A172 (cell line): ENCODE measurements around the gene MOB3B. TPM values are rescaled to one million over a fixed set of nuclear protein-coding genes. Genes with fewer than 3 reads are reported as not detected.
"Not testable (repeated sequence)": the region's sequence is repeated elsewhere in the genome, so short reads cannot be mapped to it uniquely, and the experiment has no call there.

ENCODE experiments used
- DNase-seq: peaks from one replicate; pipeline ENCODE4 v3.0.0-alpha.2; 2015; ENCODE audit warnings: low spot score
- total RNA-seq: library from RNA; depleted of rRNA; stranded (reverse); fragments of >200 nt; shearing (Covaris generic); gene quantifications from 2 replicates; pipeline ENCODE4 v1.2.3, GENCODE V29; 2014

Gene MOB3B
- total RNA-seq, 1 experiment from 2014 or later, result 0.02 TPM

DNA sequence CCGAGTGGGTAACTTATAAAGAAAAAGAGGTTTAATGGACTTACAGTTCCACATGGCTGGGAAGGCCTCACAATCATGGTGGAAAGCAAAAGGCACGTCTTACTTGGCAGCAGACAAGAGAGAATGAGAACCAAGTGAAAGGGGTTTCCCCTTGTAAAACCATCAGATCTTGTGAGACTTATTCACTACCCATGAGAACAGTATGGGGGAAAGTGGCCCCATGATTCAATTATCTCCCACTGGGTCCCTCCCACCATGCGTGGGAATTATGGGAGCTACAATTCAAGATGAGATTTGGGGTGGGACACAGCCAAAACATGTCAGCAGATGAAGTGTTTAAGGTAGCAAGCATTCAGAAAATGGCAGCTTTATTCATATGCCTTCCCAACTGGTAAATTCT lies 81.3 kb downstream of the MOB3B start:
- DNase-seq, result not testable (repeated sequence)

DNA sequence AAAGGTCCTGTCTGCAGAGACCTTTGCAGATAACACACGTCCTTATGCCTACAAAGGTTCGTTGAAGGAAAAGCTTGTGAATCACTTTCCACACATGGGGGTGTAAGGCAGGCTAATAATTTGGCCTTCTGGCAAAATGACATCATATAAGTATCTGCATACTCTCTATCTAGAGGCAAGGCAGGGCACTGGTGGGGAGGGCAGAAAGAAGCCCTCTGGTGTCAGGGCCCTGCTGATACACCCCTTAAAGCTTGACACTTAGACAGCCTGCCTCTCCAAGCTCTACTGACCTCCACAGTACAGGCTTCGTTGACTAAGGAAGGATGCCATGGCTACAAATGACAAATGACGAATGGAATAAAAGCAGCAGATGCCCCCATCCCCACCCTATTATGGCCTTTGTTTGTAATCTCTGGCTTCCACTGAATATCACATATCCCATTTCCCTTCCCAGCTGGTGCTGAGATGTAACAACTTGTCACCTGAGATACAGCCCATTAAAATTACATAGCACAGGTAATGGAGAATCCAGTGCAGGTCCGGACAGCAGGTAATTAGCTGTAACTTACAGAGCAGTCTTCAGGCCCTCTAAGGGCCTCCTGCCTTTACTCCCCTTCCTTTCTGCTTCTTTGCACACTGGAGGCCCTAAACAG lies 82.5 kb downstream of the MOB3B start:
- no peak for DNase-seq

DNA sequence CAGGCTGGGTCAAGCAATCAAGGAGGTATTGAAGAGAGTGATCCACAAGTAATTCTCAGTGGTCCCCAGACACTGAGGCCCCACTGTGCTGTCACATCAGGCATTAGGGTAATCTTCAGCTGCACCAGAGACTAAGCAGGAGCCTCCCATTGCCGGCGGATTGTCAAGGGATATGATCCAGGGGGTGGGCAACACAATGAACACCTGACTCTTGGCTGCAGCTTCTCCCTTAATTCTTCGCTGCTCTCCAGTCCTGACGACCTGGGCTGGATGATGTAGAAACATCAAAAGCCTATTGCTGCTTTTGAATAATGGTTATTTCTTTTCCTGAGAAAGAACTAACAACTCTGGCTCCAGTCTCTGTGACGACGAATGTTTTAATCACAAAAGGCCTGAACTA lies 83.9 kb downstream of the MOB3B start:
- no peak for DNase-seq

DNA sequence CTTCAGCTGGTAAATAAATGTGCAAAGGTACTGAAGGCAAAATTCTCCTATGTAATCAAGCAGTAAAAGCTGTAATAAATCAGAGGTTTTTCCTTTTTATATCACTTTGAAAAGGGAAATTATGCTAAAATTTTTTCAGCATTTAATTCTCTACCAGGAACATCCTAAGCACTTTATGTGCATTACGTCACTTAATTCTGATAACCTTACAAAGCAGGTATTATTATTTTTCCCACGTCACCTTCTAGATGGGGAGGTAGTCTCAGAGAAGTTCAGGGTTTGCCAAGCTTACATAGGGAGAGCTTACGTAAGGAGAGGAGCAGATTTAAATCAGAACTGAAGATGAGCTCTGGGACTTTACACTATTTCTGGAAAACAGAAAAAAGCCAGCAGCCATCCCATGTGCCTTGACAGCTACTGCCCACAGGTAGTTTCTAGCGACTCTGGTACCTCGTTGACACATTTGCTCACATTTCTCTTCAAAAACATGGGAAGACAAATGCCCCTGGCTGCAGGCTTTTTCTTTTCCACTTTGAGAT lies 84.5 kb downstream of the MOB3B start:
- DNase-seq, result no peak

DNA sequence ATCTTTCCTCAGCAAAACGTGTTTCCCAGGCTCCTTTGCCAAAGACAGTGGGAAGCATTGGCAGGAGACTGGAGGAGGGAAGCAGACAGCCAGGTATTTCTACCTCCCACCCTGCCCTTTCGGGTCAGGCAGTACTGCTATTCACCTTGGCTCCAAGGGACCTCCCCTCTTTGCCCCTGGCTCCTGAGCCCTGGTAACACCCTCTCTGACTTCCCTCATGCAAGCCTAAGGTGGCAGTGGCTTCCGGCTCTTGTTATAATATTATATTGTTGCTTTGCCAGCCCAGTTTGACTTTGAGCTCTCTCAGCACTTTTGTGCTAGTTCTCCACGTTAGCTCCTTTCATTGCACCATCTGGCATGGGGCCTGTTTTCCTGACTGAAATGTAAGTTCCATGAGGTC lies 87.2 kb downstream of the MOB3B start:
- no peak for DNase-seq

DNA sequence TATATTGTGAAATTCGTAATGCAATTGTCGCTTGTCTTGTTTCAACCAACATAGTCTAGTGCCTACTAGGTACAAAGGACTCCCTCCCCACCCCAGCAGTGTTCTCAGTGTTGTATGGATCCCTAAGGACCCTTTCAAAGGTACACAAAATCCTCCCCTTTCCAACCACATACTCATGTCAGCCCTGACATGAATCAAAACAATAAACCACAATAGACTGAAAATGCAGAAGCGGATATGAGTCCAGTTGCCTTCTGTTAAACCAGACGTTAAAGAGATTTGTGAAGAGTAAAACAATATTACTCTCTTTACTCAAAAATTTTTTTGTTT lies 87.9 kb downstream of the MOB3B start:
- no peak for DNase-seq

DNA sequence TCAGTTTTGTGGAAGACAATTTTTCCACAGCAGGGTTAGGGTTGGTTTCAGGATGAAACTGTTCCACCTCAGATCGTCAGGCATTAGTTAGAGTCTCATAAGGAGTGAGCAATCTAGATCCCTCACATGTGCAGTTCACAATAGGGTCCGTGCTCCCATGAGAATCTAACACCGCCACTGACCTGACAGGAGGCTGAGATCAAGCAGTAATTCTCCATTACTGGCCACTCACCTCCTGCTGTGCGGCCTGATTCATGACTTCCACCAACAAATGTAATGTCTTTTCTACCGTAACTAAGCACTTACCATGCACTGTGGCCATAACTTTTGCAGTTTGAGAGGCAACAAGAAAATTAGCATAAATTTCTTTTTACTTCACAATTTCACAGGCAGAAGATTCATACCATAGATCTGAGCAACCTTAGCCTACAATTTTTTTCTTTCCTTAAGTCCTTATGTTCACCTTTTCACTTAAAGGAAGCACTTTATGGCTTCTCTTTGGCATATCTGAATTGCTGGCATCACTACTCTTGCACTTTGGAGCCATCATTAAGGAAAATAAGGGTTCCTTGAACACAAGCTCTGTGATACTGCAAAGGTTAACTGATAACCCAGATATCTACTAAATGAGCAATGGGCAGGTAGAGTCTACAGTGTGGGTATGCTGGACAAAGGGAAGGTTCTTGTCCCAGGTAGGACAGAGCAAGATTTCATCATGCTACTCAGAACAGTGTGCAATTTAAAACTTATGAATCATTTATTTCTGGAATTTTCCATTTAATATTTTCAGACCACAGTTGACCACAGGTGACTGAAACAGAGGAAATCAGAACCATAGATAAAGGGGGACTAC lies 88.5 kb downstream of the MOB3B start:
- peak; percentile 18 for DNase-seq

DNA sequence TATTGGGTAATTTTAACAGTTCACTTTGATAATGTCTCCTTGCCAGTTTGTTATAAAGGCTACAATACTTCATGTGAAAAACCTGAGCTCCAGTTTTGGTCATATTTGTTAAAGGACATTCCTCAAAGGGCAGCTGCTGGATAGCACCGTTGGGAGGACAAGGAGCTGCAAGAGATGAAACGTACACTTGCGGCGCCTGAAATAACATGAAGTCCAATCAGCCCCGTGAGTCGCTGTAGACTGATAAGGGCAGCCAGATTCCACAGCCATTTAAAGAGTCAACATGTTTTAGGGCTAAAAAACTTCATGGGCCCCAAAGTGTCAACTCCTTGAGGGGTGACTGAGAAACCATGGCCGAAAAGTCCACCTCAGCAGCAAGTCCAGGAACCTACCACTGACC lies 91.1 kb downstream of the MOB3B start:
- no peak for DNase-seq

DNA sequence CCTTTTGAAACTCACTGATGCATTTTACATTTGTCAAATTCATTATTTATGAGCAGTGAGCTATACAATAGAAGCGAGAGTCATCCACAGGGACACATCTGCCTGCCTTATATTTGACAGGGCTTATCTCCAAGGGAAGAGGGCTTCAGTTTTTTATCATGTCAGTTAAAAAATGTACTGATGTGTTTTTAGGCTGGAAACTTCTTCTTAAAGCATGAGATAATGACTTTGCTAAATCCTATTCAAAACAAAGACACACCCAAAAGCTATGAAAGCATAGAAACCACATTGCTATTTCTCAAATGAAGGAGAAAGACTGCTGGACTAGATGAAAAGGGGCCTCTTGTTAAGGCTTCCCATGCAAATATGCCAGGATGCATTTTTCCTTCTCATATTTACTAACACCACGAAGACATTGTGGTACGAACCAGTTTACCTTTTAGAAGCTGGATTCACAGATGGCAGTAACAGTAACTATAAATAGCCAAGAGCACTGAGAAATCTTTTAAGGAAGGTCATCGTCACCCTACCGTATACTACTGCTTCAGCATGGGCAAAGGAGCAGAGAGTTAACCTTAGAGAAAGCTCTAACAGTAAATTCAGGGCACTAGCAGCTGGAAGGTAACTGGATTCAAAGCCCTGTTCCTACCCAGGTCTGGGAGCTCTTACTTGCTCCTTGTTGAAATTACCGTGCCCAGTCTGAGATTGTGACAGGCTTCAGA lies 91.8 kb downstream of the MOB3B start:
- no peak for DNase-seq

DNA sequence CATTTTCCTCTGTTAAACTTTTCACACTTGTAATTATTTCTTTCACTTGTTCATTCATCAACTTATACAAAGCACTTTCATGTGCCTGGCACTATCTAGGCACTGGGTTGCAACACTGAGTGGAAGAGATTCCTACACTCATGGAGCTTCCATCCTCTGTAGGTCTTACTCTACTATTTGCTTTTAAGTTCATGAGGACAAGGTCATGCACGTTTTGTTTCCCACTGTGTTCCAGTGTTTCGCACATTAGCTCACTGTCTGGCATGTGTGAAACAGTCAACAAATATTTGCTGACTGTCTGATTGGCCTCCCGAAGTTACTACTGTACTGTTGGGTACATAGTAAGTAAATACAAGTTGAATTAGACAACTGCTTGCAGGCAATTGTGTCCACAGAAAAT lies 93.4 kb downstream of the MOB3B start:
- no peak for DNase-seq

DNA sequence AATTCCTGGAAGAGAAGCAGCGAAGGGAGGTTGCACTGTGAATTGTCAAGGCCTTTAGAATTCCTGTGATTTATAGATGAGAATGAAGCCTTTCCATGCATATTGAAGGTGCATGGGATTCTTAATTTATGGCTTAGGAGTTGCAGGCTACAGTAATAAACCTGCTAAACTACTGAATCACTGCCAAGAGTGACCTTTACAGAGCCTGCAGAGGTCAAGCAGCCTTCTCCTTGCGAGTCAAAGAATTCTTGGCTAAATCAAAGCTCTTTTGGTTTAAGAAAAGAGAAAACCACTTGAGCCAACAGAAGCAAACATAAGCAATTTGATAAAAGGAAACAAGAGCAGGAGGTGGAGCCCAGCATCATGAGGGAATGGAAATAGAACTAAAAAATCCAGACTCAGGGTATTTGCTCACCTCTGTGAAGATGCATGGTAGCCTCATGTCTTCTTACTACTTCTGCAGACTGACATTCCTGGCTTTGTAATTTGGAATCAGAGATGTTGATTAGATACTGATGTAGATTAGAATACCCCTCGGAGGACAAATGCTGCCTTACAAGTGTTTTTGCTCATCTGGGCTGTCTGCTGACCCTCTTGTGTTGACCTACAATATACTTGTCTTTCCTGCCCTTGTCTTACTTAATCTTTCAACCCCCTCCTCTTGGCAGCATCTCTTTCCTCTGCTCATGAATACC lies 95.8 kb downstream of the MOB3B start:
- DNase-seq, result no peak

DNA sequence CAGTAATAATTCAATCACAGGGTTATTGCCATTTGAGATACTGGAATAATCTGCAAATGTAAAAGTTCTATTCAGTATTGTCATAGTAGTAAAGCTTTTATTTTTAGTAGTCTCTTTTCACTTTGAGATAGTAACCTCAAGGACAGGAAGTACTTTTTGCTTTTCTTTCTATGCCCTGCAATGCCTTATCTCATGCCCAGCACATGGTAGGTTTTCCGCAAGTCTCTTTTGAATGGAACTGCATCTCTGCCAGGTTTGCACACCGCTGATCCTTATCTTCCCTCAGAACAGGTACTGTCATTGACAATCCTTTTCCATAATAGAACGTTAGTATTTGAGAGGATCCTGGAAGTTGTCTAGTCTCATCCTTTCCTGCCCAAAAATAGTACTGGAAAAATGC lies 97.3 kb downstream of the MOB3B start:
- DNase-seq, result no peak

DNA sequence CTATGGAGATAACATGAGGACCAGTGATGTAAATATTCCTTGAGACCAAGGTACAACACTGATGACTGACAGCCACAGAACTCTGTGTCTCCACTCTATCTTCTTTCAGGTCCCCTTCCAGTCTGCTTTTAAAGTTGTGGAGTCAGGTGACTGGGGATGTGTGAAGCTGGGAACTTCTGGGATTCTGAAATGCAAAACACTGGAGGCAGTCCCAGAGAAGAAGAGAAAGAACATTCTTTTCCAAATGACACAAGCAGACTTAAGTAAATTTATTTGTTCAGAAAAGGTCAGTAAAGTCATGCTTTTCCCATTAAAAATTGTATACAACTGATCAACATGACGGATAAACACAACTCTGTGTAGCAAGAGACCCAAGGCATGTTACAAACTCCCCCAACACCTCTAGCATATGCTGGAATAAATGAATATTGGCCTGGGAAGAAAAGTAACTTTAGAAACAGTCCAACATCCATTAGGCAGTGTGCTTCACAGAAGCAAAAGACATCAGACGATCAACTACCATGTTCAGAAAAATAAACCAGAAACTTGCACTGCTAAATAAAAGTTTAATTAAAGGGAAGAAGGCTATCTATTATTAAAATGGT lies 98.0 kb downstream of the MOB3B start:
- no peak for DNase-seq

DNA sequence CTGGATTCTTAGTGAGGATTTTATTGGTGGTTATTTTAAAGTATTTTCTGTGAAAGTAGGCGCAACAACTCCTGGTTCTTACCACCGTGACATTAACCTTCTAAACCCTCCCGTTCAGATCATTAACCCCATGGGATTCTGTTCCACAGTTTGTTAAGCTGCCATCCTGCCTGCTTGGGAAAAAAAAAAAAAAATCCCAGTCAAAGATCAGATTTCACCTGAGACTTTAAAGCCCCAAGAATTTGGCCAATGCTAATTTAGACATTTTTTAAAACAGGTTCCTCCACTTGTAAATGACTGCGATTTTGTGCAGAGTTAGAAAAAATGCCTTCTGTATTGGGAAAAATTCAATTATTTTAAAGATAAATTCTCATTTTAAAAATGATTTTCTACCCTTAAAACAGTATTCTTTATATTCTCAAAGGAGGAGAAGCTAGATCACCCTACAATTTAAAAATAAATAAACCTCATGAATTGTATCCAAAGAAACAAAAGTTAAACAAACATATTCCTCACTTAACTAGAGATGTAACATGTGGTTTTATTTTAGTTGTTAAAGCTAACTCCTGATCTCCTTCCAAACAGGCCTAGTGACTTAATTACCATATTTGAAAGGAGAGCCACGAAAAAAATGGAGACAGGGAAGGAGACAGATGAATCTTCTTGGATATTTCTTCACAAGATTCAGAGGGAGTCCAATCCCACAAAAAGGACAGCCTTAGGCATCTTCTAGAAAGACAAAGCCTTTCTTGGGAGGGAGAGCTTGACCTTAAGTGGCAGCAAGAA lies 98.7 kb downstream of the MOB3B start:
- no peak for DNase-seq

DNA sequence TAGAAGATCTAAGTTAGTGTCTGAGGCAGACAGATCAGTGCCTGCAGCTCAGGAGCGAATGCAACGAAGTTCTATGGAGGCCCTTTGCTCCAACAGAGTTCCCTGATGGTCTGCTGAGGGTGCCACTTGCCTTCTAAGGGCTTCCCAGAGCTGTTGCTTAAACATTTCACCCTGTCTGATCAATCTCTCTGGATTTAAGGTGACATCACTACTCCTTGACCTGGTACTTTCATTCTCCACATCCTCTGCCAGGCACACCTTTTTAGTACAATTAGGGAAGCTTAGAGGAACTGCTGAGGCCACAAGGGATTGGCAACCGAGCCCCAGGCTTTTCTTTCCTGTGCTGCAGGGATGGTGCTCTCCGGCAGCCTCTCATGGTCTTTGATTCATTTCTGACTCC lies 99.7 kb downstream of the MOB3B start:
- DNase-seq, result no peak

DNA sequence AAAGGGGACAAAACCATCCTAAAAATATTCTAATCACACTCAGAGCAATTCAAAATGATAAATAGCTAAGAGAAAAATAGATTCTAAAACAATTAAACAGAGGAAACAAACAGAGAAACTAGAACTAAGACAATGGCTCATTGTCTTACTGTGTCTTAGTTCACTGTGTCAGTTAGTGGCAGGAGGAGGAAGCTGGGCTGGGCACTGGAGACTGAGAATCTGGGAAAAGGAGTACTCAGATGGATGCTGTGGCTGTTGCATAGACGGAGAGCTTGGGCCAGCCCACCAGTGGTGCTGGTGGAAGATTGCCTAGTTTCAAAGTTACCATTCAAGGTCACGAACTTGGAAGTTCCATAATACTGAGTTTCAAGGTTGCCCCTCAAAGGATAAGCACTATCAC lies 100.2 kb downstream of the MOB3B start:
- DNase-seq, result no peak

DNA sequence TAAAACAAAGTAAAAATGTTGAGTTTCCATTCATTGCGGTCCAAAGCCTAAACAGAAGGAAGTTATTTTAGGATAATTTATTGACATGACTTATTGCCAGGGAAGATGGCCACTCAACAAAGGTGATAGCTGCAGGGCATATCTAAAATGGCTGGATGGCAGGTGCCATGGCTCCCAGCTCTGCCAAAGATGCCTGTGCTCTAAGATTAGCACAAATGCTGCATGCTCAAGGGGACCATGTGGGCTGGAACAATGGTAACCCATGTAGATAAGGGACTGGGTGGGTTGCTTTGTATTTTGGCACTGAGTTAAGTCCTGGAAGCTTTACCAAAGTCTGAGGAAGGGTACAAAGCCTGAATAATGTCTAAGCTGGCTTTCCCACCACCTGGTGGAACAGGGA lies 101.1 kb downstream of the MOB3B start:
- no peak for DNase-seq

DNA sequence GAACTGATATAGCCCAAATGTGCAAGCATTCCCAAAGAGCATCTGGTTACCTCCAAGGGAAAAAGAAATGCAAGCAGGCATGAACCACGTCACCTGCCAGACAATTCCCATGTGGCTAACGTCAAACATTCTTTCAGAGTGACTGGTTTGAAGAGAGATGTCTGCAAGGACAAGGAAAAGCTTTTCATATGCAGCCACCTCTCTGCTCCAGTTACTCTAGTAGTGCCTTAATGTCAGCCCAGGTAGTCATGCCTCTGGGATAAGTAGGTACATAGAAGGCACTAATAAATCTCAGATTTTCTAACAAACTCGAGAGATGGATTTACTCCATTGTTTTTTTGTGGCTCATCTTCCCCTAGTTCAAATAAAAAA lies 102.4 kb downstream of the MOB3B start:
- DNase-seq, result peak; percentile 57

DNA sequence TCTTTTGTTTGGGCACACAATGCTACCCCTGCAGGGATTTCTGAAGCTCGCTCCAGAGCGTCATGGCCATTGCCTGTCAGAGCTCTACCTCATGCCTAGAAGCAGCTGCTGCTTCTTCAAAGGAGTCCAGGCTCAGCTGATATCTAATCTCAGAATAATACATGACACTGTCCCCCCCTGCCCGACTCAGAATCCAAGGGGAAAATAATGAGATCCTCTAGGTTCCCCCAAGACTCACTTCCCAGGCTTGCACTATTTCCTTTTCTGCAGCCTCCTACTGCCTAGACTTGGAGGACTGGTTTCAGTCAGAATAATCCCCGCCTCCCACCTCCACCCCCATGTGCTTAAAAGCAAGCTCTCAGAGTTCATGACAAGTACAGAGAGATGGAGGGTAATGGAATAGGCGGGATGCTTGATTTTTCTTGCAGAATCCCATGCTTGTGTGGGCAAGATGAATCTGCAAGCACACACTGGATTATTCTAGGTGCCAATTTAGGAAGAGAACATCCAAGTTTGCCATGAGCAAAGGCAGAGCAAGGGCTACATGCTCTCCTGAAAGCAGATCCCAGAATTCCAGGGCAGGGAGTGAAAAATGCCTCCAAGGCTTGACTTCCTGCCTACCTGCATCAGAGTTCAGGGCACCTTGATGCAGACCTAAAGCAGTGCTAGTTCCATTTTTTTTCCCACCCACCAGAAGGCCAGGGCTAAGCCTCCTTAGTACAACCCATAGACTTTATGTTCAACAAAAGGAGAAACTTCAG lies 102.9 kb downstream of the MOB3B start:
- no peak for DNase-seq

DNA sequence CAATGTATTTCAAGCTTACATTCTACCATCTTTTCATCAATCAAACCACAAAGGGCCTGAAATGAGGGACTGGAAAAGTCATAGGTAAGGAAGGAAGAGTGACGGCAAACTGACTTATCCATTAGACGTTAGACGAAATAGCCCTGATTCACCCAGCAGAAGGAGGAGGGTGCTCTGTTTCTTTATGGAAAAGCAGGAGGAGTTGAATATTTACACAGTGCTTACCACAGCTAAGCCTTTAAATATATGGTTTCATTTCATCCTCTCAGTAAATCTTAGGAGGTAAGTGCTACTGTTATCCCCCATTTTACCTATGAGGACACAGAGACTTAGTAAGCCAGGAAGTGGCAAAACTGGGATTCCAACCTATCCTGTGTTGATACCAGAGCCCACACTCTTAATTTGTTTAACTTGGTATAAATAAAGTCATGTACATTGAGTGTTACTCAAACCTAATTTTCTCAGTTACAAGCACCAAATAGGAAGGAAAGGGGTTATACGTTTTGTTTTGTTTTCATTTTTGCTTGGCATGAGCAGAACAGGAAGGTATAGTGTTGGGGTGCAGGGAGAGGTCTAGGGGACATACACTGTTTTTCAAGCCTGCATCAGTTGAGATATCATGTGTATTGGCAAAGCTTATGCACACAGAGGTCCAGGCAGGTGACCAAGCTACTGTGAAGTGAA lies 103.6 kb downstream of the MOB3B start:
- no peak for DNase-seq
